SK-N-DZ (cell line): ENCODE data around the gene FBXL20.

ENCODE experiments used
- DNase-seq: peaks from one replicate; pipeline ENCODE4 v3.0.0-alpha.2; 2015; ENCODE audit warnings: low spot score

FBXL20 gene

DNA sequence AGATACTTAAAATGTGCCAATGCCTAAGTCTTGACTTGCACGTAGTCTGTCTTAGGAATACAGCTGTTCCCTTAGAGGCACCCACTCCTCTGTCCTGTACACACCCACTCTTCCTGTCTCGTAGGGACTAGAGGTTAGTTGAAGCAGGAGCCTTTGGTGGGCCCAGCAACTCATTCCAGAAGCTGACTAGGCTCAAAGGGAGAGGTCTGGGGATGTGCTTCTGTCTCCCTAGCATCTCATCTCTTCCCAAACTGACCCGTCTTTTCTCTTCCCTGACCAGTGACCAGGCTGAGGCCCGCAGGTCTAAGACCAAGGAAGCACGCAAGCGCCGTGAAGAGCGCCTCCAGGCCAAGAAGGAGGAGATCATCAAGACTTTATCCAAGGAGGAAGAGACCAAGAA lies 197.2 kb downstream of the FBXL20 start:
- DNase-seq: no peak
